ENCODE results near the gene PCBP3. TPM values are rescaled to one million over a fixed set of nuclear protein-coding genes. Genes with fewer than 3 reads are reported as not detected.

PCBP3 gene
- total RNA-seq, 1 experiment from 2014 or later: 10.9 TPM

DNA sequence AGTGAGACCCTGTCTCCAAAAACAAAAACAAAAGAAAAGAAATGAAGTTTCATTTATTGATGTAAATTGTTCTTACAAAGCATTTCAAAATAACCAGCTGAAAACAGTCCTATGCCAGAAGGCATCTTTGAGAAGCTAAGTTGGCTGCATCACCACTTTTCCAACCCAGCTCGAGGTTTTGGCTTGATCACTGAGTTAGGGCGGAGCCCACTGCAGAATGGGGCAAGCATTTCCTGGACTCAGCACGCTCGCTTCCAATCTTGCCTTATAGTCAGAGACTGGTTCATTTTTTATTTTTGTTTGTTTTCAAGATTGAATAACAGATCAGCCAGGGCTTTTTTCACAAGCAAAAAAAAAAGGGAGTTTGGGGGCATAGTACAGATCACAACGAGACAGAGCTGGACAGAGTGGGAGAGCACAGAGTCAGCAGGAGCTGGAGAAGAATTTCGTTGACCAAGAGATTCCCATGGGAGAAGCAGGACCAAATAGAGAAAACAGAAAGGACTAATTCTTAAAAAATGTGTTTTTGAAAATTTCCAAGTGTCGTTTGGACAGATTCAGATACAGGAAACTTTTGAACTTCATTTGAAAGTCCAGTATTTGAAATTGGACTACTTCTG is 314.6 kb downstream of the PCBP3 start:
- Histone ChIP-seq H3K18ac (ENCODE audit: insufficient read length, low read depth, low read length) (no peak overlapping the region), H3K27ac (ENCODE audit: insufficient read length, low read depth, low read length) (no peak overlapping the region), H4K91ac (ENCODE audit: insufficient read length, low read depth, low read length) (no peak overlapping the region), H3K23ac (ENCODE audit: insufficient read length, low read depth, low read length) (no peak overlapping the region), H4K20me1 (ENCODE audit: control insufficient read depth, insufficient read depth, insufficient read length) (no peaks in the 10 kb centered on the region), H2AFZ (ENCODE audit: low read length) (no peak overlapping the region), H2BK15ac (ENCODE audit: low read depth, low read length) (no peak overlapping the region), H3K9ac (ENCODE audit: extremely low read depth, insufficient read length, low read length) (no peak overlapping the region), H2AK5ac (ENCODE audit: insufficient read length, low read length) (no peak overlapping the region), H3K4me1 (ENCODE audit: insufficient read depth, low read length) (no peaks in the 10 kb centered on the region), H3K4ac (ENCODE audit: low read depth, low read length) (no peak overlapping the region), H3K56ac (ENCODE audit: insufficient read length, low read depth, low read length) (no peak overlapping the region), H2BK12ac (ENCODE audit: insufficient read length, low read depth, low read length) (no peak overlapping the region), H3K79me2 (ENCODE audit: insufficient read depth, low read length) (no peaks in the 10 kb centered on the region), H3K79me1 (ENCODE audit: insufficient read depth, low read depth, low read length, poor library complexity, severe bottlenecking) (no peaks in the 10 kb centered on the region), H3K27me3 (ENCODE audit: insufficient read depth, low read length) (no peaks in the 10 kb centered on the region), H4K8ac (replicated peaks; ENCODE audit: insufficient read length, low read depth, low read length) (no peak overlapping the region), H3K23me2 (ENCODE audit: insufficient read length, low read depth, low read length, poor library complexity, severe bottlenecking) (no peaks in the 10 kb centered on the region), H3K14ac (ENCODE audit: insufficient read depth, low read length) (no peak overlapping the region), H2BK20ac (ENCODE audit: low read depth, low read length, poor library complexity, severe bottlenecking) (no peak overlapping the region), H3T11ph (ENCODE audit: low read length) (no peak overlapping the region), H2BK120ac (ENCODE audit: low read depth, low read length, poor library complexity, severe bottlenecking) (no peak overlapping the region), H3K9me3 (ENCODE audit: control insufficient read depth, low read depth, low read length) (peaks cover 6% of the 10 kb centered on the region), H4K5ac (ENCODE audit: insufficient read length, low read depth, low read length) (no peak overlapping the region), H2BK5ac (ENCODE audit: insufficient read length, low read length) (no peak overlapping the region), H3K4me2 (ENCODE audit: insufficient read depth, insufficient read length, low read length) (no peak overlapping the region)
- TF ChIP-seq, protein P1, sequence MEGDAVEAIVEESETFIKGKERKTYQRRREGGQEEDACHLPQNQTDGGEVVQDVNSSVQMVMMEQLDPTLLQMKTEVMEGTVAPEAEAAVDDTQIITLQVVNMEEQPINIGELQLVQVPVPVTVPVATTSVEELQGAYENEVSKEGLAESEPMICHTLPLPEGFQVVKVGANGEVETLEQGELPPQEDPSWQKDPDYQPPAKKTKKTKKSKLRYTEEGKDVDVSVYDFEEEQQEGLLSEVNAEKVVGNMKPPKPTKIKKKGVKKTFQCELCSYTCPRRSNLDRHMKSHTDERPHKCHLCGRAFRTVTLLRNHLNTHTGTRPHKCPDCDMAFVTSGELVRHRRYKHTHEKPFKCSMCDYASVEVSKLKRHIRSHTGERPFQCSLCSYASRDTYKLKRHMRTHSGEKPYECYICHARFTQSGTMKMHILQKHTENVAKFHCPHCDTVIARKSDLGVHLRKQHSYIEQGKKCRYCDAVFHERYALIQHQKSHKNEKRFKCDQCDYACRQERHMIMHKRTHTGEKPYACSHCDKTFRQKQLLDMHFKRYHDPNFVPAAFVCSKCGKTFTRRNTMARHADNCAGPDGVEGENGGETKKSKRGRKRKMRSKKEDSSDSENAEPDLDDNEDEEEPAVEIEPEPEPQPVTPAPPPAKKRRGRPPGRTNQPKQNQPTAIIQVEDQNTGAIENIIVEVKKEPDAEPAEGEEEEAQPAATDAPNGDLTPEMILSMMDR (conservative IDR thresholded peaks at IDR 0.05): no peak
- Mint-ChIP-seq H3K4me1 (peaks cover 0 to 2% of the 10 kb centered on the region in 2 experiments; a peak in 1 of 4 replicates), H3K9me3 (peaks cover 40 to 47% of the 10 kb centered on the region in 2 experiments), H3K27ac (no peak overlapping the region), H3K4me3 (no peak overlapping the region), H3K36me3 (ENCODE audit: insufficient read depth in 1 of 3, low read depth in 3 of 3) (peaks cover 16 to 31% (median 27%) of the 10 kb centered on the region in 3 experiments), H3K27me3 (ENCODE audit: low read depth) (peaks cover 59% of the 10 kb centered on the region)
- no CpG with 5 or more reads among the region's 7 CpGs for WGBS (ENCODE audit: extremely low coverage, insufficient read length, low lambda C conversion rate)
- DNase-seq: no peak
